Uterus (tissue), 2 donors: ENCODE data around the gene LUZP4.

Experiments
- CTCF ChIP-seq, 4 experiments: fragments of 200-600 bp in 2 of 4; fragments of 450-650 bp in 2 of 4; sonication (generic) in 2 of 4; IDR thresholded peaks; one replicate each; pipeline ENCODE4 v1.5.1; 2016 to 2019; ENCODE audit warnings: antibody characterized with exemption in 4 of 4, mild to moderate bottlenecking in 2 of 4, moderate library complexity in 1 of 4
- POLR2A ChIP-seq, 2 donors: fragments of 450-650 bp; IDR thresholded peaks; one replicate each; pipeline ENCODE4 v1.6.1; 2016; ENCODE audit warnings: antibody characterized with exemption in 2 of 2, mild to moderate bottlenecking in 1 of 2, moderate library complexity in 1 of 2

DNA sequence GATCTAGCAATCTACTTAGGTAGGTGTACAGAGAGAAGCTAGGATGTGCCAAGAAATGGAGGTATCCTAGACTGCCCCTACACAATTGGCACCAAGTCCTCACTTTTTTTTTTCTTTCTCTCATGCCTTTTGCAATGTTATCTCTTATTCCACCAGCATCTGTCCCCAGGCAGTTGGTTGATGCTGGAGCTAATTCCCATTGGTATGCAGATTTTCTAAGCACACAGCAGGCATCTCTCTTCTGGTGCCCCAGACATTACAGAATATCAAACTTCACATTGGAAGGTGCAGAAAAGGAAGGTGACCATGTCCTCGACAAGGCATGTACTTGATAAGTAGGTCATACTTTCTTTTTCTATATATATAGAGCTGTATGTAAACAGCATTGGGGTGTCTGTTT, 21.6 kb downstream of the LUZP4 start:
- TF ChIP-seq CTCF (IDR thresholded peaks at IDR 0.05) (no peak), POLR2A (IDR thresholded peaks at IDR 0.05) (no peak)
